Measurements from ENCODE around the gene ROBO2.

DNA sequence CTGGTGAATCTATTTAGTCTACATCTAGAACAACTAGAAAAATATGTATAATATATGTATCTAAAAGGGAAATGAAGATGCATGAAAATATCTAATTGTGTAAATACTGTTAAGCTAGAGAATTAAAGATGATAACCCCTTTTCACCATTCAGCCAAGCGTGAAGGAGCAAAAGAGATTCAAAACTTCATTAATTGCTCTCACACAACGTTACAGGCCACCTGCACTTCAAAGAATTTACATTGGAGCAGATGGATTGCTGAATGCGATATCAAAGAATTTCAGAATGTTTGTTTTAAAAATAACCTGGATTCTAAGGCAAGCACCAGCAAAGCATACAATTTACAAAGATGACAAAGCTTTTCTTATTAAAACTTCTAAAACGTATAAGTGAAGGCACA lies 243.2 kb downstream of the ROBO2 start:
- TF ChIP-seq PBX3 (CRISPR knock-in tag; IDR thresholded peaks at IDR 0.05) = no peak
- TF ChIP-seq, protein P1, sequence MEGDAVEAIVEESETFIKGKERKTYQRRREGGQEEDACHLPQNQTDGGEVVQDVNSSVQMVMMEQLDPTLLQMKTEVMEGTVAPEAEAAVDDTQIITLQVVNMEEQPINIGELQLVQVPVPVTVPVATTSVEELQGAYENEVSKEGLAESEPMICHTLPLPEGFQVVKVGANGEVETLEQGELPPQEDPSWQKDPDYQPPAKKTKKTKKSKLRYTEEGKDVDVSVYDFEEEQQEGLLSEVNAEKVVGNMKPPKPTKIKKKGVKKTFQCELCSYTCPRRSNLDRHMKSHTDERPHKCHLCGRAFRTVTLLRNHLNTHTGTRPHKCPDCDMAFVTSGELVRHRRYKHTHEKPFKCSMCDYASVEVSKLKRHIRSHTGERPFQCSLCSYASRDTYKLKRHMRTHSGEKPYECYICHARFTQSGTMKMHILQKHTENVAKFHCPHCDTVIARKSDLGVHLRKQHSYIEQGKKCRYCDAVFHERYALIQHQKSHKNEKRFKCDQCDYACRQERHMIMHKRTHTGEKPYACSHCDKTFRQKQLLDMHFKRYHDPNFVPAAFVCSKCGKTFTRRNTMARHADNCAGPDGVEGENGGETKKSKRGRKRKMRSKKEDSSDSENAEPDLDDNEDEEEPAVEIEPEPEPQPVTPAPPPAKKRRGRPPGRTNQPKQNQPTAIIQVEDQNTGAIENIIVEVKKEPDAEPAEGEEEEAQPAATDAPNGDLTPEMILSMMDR (tag by site-specific recombination; IDR thresholded peaks at IDR 0.05) = no peak
- TF ChIP-seq SP2 (tag by site-specific recombination; IDR thresholded peaks at IDR 0.05) = no peak
- TF ChIP-seq ZNF629 (tag by site-specific recombination; IDR thresholded peaks at IDR 0.05) = no peak

Data from HEK293 (cell line).